Mucosa of rectum (tissue), 2 donors: Measurements from ENCODE around the gene B3GNT2.
A peak's percentile ranks its signal among the peaks of the same experiment; 100 is the strongest.

ENCODE experiments used
- H3K27ac ChIP-seq, 2 donors: one replicate each; pipeline ENCODE4 v1.7.0; 2013; ENCODE audit warnings: inconsistent platforms in 2 of 2, low read depth in 2 of 2, low read length in 2 of 2
- H3K27me3 ChIP-seq, 2 donors: one replicate each; pipeline ENCODE4 v1.7.0; 2013; ENCODE audit warnings: low read length in 2 of 2; ENCODE audit not compliant: control insufficient read depth in 2 of 2, insufficient read depth in 2 of 2
- H3K36me3 ChIP-seq, 2 donors: one replicate each; pipeline ENCODE4 v1.7.0; 2013; ENCODE audit warnings: low read length in 2 of 2; ENCODE audit not compliant: control insufficient read depth in 2 of 2, insufficient read depth in 2 of 2
- H3K4me1 ChIP-seq, 2 donors: one replicate each; pipeline ENCODE4 v1.7.0; 2013; ENCODE audit warnings: low read length in 2 of 2, mild to moderate bottlenecking in 1 of 2; ENCODE audit not compliant: control insufficient read depth in 2 of 2, insufficient read depth in 2 of 2
- H3K4me3 ChIP-seq, 2 donors: one replicate each; pipeline ENCODE4 v1.7.0; 2013; ENCODE audit warnings: low read length in 2 of 2
- H3K9ac ChIP-seq, 2 donors: one replicate each; pipeline ENCODE4 v1.7.0; 2013; ENCODE audit warnings: low read length in 2 of 2, low read depth in 1 of 2, mild to moderate bottlenecking in 1 of 2
- H3K9me3 ChIP-seq, 2 donors: one replicate each; pipeline ENCODE4 v1.7.0; 2013; ENCODE audit warnings: low read length in 2 of 2; ENCODE audit not compliant: control insufficient read depth in 2 of 2
- donor health status: healthy.
- donor health status: Normal muscosa, but diverticular disease.

The B3GNT2 gene

GRCh38 chr2:62185475-62186155 lies 10.3 kb upstream of the B3GNT2 start:
- Histone ChIP-seq H3K36me3 (no peaks in the 10 kb centered on the region), H3K27me3 (no peaks in the 10 kb centered on the region), H3K9me3 (no peaks in the 10 kb centered on the region), H3K27ac (no peak overlapping the region), H3K4me1 (no peaks in the 10 kb centered on the region), H3K4me3 (no peak overlapping the region), H3K9ac (no peak overlapping the region)

- no peaks in the 10 kb centered on the region for H3K4me1 ChIP-seq
- H3K4me3 ChIP-seq, result no peak overlapping the region
- no peak overlapping the region for H3K27ac ChIP-seq
- no peaks in the 10 kb centered on the region for H3K27me3 ChIP-seq
- no peaks in the 10 kb centered on the region for H3K36me3 ChIP-seq
- no peaks in the 10 kb centered on the region for H3K9me3 ChIP-seq
- no peak overlapping the region for H3K9ac ChIP-seq
These were observed 9.6 kb upstream of the B3GNT2 start for GRCh38 chr2:62186156-62186905.

GRCh38 chr2:62187246-62187645 lies 8.7 kb upstream of the B3GNT2 start:
- H3K4me3 ChIP-seq, result no peak overlapping the region
- H3K9me3 ChIP-seq, result no peaks in the 10 kb centered on the region
- H3K9ac ChIP-seq, result no peak overlapping the region
- H3K36me3 ChIP-seq, result no peaks in the 10 kb centered on the region
- no peaks in the 10 kb centered on the region for H3K4me1 ChIP-seq
- no peak overlapping the region for H3K27ac ChIP-seq
- no peaks in the 10 kb centered on the region for H3K27me3 ChIP-seq

GRCh38 chr2:62188416-62188815 lies 7.5 kb upstream of the B3GNT2 start:
- H3K27ac ChIP-seq, result no peak overlapping the region

GRCh38 chr2:62189196-62189595 lies 6.7 kb upstream of the B3GNT2 start:
- no peak overlapping the region for H3K9ac ChIP-seq
- H3K36me3 ChIP-seq, result no peaks in the 10 kb centered on the region
- H3K4me3 ChIP-seq, result no peak overlapping the region
- H3K27ac ChIP-seq, result no peak overlapping the region
- no peaks in the 10 kb centered on the region for H3K9me3 ChIP-seq
- no peaks in the 10 kb centered on the region for H3K4me1 ChIP-seq
- no peaks in the 10 kb centered on the region for H3K27me3 ChIP-seq

More at GRCh38 chr2:62188416-62188815, 7.5 kb upstream of the B3GNT2 start:
- Histone ChIP-seq H3K9me3 (no peaks in the 10 kb centered on the region), H3K9ac (no peak overlapping the region), H3K4me3 (no peak overlapping the region), H3K36me3 (no peaks in the 10 kb centered on the region), H3K4me1 (no peaks in the 10 kb centered on the region), H3K27me3 (no peaks in the 10 kb centered on the region)

GRCh38 chr2:62192811-62193210 lies 3.1 kb upstream of the B3GNT2 start:
- no peak overlapping the region for H3K27ac ChIP-seq
- H3K9me3 ChIP-seq, result no peaks in the 10 kb centered on the region
- no peak overlapping the region for H3K9ac ChIP-seq
- H3K4me1 ChIP-seq, result peaks cover 6 to 10% of the 10 kb centered on the region in 2 donors
- no peak overlapping the region for H3K4me3 ChIP-seq
- no peaks in the 10 kb centered on the region for H3K27me3 ChIP-seq
- H3K36me3 ChIP-seq, result no peaks in the 10 kb centered on the region

GRCh38 chr2:62194558-62195420 lies 1.1 kb upstream of the B3GNT2 start:
- Histone ChIP-seq H3K9me3 (no peaks in the 10 kb centered on the region), H3K9ac (peak overlapping the region; percentile 83 to 86), H3K4me3 (peak overlapping the region; percentile 70 to 90), H3K27ac (peak overlapping the region; percentile 96 to 97), H3K27me3 (no peaks in the 10 kb centered on the region), H3K4me1 (peaks cover 9 to 15% of the 10 kb centered on the region in 2 donors), H3K36me3 (no peaks in the 10 kb centered on the region)

GRCh38 chr2:62196278-62196901 lies 475 bp downstream of the B3GNT2 start:
- H3K27ac ChIP-seq, result peak overlapping the region; percentile 96 to 97
- no peaks in the 10 kb centered on the region for H3K9me3 ChIP-seq
- peak overlapping the region; percentile 90 to 98 for H3K4me3 ChIP-seq
- H3K36me3 ChIP-seq, result no peaks in the 10 kb centered on the region
- H3K9ac ChIP-seq, result peak overlapping the region; percentile 83 to 90
- peaks cover 9 to 15% of the 10 kb centered on the region in 2 donors for H3K4me1 ChIP-seq
- no peaks in the 10 kb centered on the region for H3K27me3 ChIP-seq

GRCh38 chr2:62197011-62197924 lies 1.4 kb downstream of the B3GNT2 start:
- Histone ChIP-seq H3K9ac (peak overlapping the region; percentile 63 to 83), H3K27ac (peak overlapping the region; percentile 96 to 97), H3K36me3 (no peaks in the 10 kb centered on the region), H3K4me3 (peak overlapping the region; percentile 90 to 98), H3K4me1 (peaks cover 9 to 19% of the 10 kb centered on the region in 2 donors), H3K27me3 (no peaks in the 10 kb centered on the region), H3K9me3 (no peaks in the 10 kb centered on the region)
